Stimulated activated CD8-positive, alpha-beta memory T cell treated with anti-CD3 and anti-CD28 coated beads, Interleukin-4, amount 100 ng/mL, for 4 hours (primary cell): Measurements from ENCODE around the gene HOXC4.
"Not testable (repeated sequence)": the region's sequence is repeated elsewhere in the genome, so short reads cannot be mapped to it uniquely, and the experiment has no call there.

Experiments used
- DNase-seq, 2 donors: peaks; one replicate each; pipeline ENCODE4 v3.0.0-alpha.2; 2020; ENCODE audit warnings: low read depth in 2 of 2, low spot score in 1 of 2

HOXC4 gene

DNA sequence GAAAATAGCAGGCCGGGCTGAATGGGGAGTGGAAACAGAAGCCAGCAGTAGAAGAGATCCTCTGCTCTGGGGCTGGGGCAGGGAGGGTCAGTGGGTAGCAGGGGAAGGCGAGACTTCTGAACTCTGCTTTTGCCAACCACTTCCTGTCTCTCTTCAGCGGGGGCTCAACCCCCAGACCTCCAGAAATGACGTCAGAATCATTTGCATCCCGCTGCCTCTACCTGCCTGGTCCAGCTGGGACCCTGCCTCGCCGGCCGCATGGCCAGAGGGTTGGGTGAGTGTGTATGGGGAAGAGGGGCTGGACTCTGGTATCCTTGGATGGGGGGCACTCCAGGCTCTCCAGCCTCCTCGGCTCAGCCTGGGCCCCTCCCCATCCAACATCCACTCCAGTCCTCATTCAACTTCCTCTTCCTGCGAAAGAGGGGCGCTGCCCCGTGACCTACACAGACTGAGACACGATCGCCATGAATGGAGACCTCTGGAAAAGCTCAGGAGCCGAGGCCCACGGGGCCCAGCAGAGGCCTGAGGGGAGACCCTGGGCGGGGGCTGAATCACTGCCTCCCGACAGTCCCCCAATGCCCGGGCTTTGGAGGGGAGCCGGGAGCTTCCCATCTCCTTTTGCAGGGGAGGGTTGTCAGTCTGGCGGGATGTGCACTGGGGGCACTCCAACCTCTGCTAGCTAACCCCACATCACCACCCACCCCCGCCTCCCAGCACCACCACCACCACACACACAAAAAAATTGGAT, 458 bp upstream of the HOXC4 start:
- DNase-seq = no peak

DNA sequence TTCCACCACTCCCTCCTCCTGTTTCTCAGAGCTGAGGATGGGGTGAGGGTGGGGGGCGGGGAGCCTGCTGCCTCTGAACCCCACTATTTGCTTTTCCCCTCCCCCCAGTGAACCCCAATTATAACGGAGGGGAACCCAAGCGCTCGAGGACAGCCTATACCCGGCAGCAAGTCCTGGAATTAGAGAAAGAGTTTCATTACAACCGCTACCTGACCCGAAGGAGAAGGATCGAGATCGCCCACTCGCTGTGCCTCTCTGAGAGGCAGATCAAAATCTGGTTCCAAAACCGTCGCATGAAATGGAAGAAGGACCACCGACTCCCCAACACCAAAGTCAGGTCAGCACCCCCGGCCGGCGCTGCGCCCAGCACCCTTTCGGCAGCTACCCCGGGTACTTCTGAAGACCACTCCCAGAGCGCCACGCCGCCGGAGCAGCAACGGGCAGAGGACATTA, 1.1 kb downstream of the HOXC4 start:
- DNase-seq = no peak

DNA sequence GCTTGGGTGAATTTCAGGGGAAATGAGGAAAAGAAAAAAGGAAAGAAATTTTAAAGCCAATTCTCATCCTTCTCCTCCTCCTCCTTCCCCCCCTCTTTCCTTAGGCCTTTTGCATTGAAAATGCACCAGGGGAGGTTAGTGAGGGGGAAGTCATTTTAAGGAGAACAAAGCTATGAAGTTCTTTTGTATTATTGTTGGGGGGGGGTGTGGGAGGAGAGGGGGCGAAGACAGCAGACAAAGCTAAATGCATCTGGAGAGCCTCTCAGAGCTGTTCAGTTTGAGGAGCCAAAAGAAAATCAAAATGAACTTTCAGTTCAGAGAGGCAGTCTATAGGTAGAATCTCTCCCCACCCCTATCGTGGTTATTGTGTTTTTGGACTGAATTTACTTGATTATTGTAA, 1.9 kb downstream of the HOXC4 start:
- DNase-seq = no peak

- DNase-seq = no peak
Measured at GRCh38 chr12:54056110-54056509, 2.5 kb downstream of the HOXC4 start.

DNA sequence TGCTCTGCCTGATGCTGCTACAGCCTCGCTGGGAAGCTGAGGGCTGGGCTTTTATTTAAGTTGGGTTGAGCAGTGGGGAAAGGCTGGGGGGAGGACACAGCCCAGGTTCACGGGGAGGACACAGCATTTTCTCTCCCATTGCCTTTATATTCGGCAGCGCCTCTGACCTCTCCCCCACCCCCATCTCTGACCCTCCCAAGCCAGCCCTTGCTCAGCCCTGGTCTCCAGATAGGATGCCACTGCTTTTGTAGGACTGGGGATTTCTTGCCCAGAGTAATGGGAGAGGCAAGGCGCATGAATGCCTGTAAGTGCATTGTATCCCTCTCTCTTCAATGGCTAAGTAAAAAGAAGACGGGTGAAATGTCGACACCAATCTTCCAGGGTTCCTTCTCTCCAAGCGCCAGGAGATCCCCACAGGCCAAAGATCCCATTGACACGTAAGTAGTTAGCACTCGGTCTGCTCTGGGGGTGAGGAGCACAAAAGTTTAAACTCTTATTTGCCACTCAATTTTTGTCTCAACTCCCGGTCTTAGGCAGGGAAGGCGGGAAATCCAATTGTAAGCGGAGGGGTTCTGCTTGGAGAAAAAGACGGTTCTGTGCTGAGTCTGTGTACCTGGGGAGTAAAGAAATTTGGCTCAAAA, 4.6 kb downstream of the HOXC4 start:
- DNase-seq = no peak

DNA sequence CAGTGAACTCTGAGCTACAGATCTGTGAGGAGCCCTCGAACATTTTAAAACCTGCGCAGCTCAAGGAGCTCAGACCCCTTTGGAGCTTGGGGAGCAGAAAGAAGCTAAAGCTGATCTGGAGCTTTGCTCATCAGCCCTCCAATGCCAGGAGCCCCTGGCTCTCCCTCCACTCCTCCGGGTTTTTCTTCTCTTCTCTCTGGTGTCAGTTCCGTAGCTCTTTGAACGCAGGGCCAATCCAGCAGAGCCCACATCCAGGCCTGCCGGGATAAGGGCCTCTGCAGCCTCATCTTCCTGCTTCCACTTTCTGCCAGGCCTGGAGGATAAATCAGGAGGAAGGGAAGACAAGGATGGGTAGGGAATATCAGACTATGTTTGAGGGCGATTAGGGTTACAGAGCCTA, 6.0 kb downstream of the HOXC4 start:
- DNase-seq = no peak

- no peak for DNase-seq
Measured at GRCh38 chr12:54060174-54060974, 6.7 kb downstream of the HOXC4 start.

GRCh38 chr12:54060975-54061778, 7.5 kb downstream of the HOXC4 start:
- DNase-seq = no peak

DNA sequence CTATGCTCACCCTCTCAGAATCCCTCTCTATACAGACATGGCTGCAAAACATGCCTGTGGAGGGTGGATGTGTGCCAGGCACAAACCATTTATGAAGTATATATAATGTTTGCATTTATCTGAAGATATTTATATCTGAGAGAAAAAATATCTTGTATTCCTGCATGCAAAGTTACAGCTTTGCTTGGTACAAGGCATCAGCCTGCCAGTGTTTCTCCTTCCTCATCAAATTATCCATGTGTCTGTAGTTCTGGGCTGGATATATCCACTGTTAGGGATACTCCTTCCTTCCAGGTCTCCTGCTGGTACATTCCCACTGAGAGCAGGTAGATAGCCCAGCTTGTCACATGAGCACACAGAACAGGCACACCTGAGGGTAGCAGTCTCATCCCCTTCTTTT, 12.0 kb downstream of the HOXC4 start:
- DNase-seq = no peak

DNA sequence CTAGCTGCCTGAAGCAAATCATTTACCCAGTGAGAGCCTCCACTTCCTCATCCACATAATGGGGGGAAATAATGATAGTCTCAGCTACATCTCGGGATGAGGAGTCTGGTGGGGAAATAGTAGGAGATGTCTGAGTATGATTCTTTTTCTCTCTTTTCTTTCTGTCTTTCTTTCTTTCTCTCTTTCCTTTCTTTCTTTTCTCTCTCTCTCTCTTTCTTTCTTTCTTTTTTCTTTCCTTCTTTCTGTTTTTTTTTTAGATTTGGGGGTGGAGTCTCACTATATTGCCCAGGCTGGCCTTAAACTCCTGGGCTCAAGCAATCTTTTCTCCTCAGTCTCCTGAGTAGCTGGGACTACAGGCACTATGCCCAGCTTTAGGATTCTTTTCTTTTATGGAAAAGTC, 12.8 kb downstream of the HOXC4 start:
- DNase-seq = no peak

GRCh38 chr12:54068418-54069070, 14.9 kb downstream of the HOXC4 start:
- no peak for DNase-seq

DNA sequence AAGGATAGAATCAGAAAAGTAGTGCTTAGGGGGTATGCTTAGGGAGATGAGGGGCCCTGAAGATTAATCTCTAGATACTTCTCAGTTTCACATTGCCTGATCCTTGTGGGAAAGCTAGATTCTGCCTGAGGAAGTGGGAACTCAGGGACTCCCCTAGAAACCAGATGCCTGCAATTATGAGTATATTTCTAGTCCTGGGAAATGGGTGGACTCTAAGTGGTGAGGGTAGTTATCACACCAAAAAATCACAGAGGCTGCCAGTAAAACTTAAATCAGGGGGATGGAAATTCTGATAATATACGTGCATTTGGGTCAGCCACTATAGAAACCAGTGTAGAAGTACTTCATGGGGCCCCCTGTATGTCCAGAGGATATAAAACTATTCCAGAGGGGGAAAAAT, 18.3 kb downstream of the HOXC4 start:
- no peak for DNase-seq

- DNase-seq = no peak
Measured at GRCh38 chr12:54074308-54074707, 20.7 kb downstream of the HOXC4 start.

DNA sequence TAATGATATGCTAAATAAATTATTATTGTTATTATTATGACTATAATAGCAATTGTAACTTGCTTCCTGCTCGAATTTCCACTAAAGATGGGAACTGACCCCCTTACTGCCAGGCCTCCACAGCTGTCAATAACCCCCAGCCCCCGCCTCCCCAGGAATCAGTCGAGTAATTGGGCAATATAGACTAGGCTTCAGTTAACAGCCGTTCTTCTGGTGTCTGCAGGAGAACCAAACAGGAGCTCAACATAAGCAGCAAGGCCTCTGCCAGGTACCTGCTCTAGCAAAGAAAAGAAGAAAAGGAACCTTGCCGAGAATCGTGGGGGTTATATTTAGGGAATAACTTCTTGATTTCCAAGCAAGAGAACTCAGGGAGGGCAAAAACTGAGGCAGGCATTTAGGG, 21.8 kb downstream of the HOXC4 start:
- no peak for DNase-seq

GRCh38 chr12:54075974-54076373, 22.3 kb downstream of the HOXC4 start:
- no peak for DNase-seq

- not testable (repeated sequence) for DNase-seq
Measured at GRCh38 chr12:54077843-54078242, 24.2 kb downstream of the HOXC4 start.

DNA sequence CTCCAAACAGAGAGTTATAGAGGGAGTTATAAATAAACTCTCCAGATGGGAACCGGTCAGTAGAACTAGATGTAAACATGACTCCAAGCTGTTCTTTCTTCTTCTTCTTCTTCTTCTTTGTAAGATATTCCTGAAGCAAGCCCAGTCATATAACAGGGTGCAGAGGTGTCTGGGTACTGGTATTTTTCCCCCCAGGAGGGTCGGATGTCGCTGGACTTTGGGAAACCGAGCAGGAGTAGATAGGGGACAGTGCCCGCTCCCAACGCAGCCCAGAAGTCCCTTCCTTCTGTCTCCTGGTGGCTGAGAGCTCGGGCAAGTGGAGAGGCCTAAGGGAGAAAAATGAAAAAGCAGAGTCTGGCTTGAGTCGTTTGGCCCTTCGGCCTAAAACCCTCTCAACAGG, 25.5 kb downstream of the HOXC4 start:
- DNase-seq = not testable (repeated sequence)

GRCh38 chr12:54080008-54080924, 26.6 kb downstream of the HOXC4 start:
- not testable (repeated sequence) for DNase-seq

- peak in 1 of 2 donors; percentile 6 for DNase-seq
Measured at GRCh38 chr12:54081053-54081514, 27.4 kb downstream of the HOXC4 start.
